H9 (cell line): ENCODE measurements around the gene SIGLEC9. TPM values are rescaled to one million over a fixed set of nuclear protein-coding genes. Genes with fewer than 3 reads are reported as not detected.

ENCODE experiments used
- DNase-seq: peaks from one replicate; pipeline ENCODE4 v3.0.0-alpha.2; 2017
- H2AFZ ChIP-seq: one replicate; pipeline ENCODE4 v1.6.1; 2013; ENCODE audit warnings: mild to moderate bottlenecking, low read length, control low read depth, moderate library complexity
- H2AK5ac ChIP-seq: 2 replicates; pipeline ENCODE4 v1.6.1; 2013; ENCODE audit warnings: low read length, control low read depth, mixed read lengths; ENCODE audit not compliant: insufficient read length
- H2BK120ac ChIP-seq: one replicate; pipeline ENCODE4 v1.6.1; 2013; ENCODE audit warnings: low read depth, mild to moderate bottlenecking, low read length, control low read depth, inconsistent platforms; ENCODE audit not compliant: poor library complexity, severe bottlenecking
- H2BK12ac ChIP-seq: 2 replicates; pipeline ENCODE4 v1.6.1; 2013; ENCODE audit warnings: low read length, control low read depth, mixed read lengths, low read depth; ENCODE audit not compliant: insufficient read length
- H2BK15ac ChIP-seq: 2 replicates; pipeline ENCODE4 v1.6.1; 2013; ENCODE audit warnings: low read depth, low read length, control low read depth
- H2BK20ac ChIP-seq: one replicate; pipeline ENCODE4 v1.6.1; 2013; ENCODE audit warnings: low read depth, mild to moderate bottlenecking, low read length, control low read depth, inconsistent platforms; ENCODE audit not compliant: poor library complexity, severe bottlenecking
- H2BK5ac ChIP-seq: 2 replicates; pipeline ENCODE4 v1.6.1; 2013; ENCODE audit warnings: low read length, control low read depth, mixed read lengths; ENCODE audit not compliant: insufficient read length
- H3K14ac ChIP-seq: 2 replicates; pipeline ENCODE4 v1.6.1; 2013; ENCODE audit warnings: low read length, control low read depth; ENCODE audit not compliant: insufficient read depth
- H3K18ac ChIP-seq: 2 replicates; pipeline ENCODE4 v1.6.1; 2013; ENCODE audit warnings: low read depth, mild to moderate bottlenecking, mixed read lengths, low read length, control low read depth; ENCODE audit not compliant: insufficient read length
- H3K23ac ChIP-seq: 2 replicates; pipeline ENCODE4 v1.6.1; 2013; ENCODE audit warnings: low read length, control low read depth, mixed read lengths, low read depth; ENCODE audit not compliant: insufficient read length
- H3K23me2 ChIP-seq: 2 replicates; pipeline ENCODE4 v1.6.1; 2013; ENCODE audit warnings: low read depth, mild to moderate bottlenecking, mixed read lengths, low read length, control low read depth; ENCODE audit not compliant: insufficient read length, poor library complexity, severe bottlenecking
- H3K27ac ChIP-seq: 2 replicates; pipeline ENCODE4 v1.5.1; 2013; ENCODE audit warnings: low read length, control low read depth, mixed read lengths, low read depth; ENCODE audit not compliant: insufficient read length
- H3K27me3 ChIP-seq: 2 replicates; pipeline ENCODE4 v1.6.1; 2013; ENCODE audit warnings: low read length, control low read depth, inconsistent platforms; ENCODE audit not compliant: insufficient read depth
- H3K4ac ChIP-seq: 2 replicates; pipeline ENCODE4 v1.6.1; 2013; ENCODE audit warnings: low read depth, mild to moderate bottlenecking, control low read depth, inconsistent platforms, low read length, moderate library complexity
- H3K4me1 ChIP-seq: 2 replicates; pipeline ENCODE4 v1.6.1; 2013; ENCODE audit warnings: low read length, control low read depth, inconsistent platforms; ENCODE audit not compliant: insufficient read depth
- H3K4me2 ChIP-seq: 2 replicates; pipeline ENCODE4 v1.6.1; 2013; ENCODE audit warnings: low read length, control low read depth, mixed read lengths; ENCODE audit not compliant: insufficient read length, insufficient read depth
- H3K56ac ChIP-seq: 2 replicates; pipeline ENCODE4 v1.6.1; 2013; ENCODE audit warnings: low read depth, mild to moderate bottlenecking, mixed read lengths, low read length, control low read depth; ENCODE audit not compliant: insufficient read length
- H3K79me1 ChIP-seq: 2 replicates; pipeline ENCODE4 v1.6.1; 2013; ENCODE audit warnings: low read depth, mild to moderate bottlenecking, moderate library complexity, low read length, control low read depth, inconsistent platforms; ENCODE audit not compliant: insufficient read depth, poor library complexity, severe bottlenecking
- H3K79me2 ChIP-seq: 2 replicates; pipeline ENCODE4 v1.6.1; 2013; ENCODE audit warnings: low read length, control low read depth, inconsistent platforms; ENCODE audit not compliant: insufficient read depth
- H3K9ac ChIP-seq: 2 replicates; pipeline ENCODE4 v1.6.1; 2013; ENCODE audit warnings: low read length, control low read depth, mixed read lengths; ENCODE audit not compliant: insufficient read length; ENCODE audit errors: extremely low read depth
- H3K9me3 ChIP-seq: one replicate; pipeline ENCODE4 v1.6.1; 2013; ENCODE audit warnings: low read depth, low read length, inconsistent platforms; ENCODE audit not compliant: control insufficient read depth
- H3T11ph ChIP-seq: one replicate; pipeline ENCODE4 v1.6.1; 2013; ENCODE audit warnings: mild to moderate bottlenecking, low read length, control low read depth, inconsistent platforms
- H4K20me1 ChIP-seq: one replicate; pipeline ENCODE4 v1.6.1; 2013; ENCODE audit not compliant: control insufficient read depth, insufficient read length, insufficient read depth
- H4K5ac ChIP-seq: 2 replicates; pipeline ENCODE4 v1.6.1; 2013; ENCODE audit warnings: low read depth, mild to moderate bottlenecking, mixed read lengths, low read length, control low read depth; ENCODE audit not compliant: insufficient read length
- H4K8ac ChIP-seq: replicated peaks from 2 replicates; pipeline ENCODE4 v1.6.1; 2013; ENCODE audit warnings: low read length, control low read depth, mixed read lengths, low read depth; ENCODE audit not compliant: insufficient read length
- H4K91ac ChIP-seq: 2 replicates; pipeline ENCODE4 v1.6.1; 2013; ENCODE audit warnings: low read depth, mild to moderate bottlenecking, moderate library complexity, mixed read lengths, low read length, control low read depth; ENCODE audit not compliant: insufficient read length
- H3K27ac Mint-ChIP-seq, 3 experiments: 2 replicates in 2 of 3; 3 replicates in 1 of 3; pipeline ENCODE4 v1.8.0; 2020 to 2021; ENCODE audit warnings: mixed read lengths in 3 of 3, mild to moderate bottlenecking in 1 of 3, moderate library complexity in 1 of 3
- H3K27me3 Mint-ChIP-seq: 2 replicates; pipeline ENCODE4 v1.8.0; 2021; ENCODE audit warnings: low read depth, mild to moderate bottlenecking, moderate library complexity, mixed read lengths
- H3K36me3 Mint-ChIP-seq, 3 experiments: 2 replicates in 2 of 3; 3 replicates in 1 of 3; pipeline ENCODE4 v1.8.0; 2020 to 2021; ENCODE audit warnings: low read depth in 3 of 3, mixed read lengths in 3 of 3; ENCODE audit not compliant: insufficient read depth in 1 of 3
- H3K4me1 Mint-ChIP-seq, 2 experiments: 2 replicates each; pipeline ENCODE4 v1.8.0; 2020; ENCODE audit warnings: mixed read lengths in 2 of 2
- H3K4me3 Mint-ChIP-seq, 2 experiments: 2 replicates in 1 of 2; 3 replicates in 1 of 2; pipeline ENCODE4 v1.8.0; 2020 to 2021; ENCODE audit warnings: mild to moderate bottlenecking in 2 of 2, mixed read lengths in 2 of 2, moderate library complexity in 1 of 2
- H3K9me3 Mint-ChIP-seq, 2 experiments: 2 replicates in 1 of 2; 3 replicates in 1 of 2; pipeline ENCODE4 v1.8.0; 2020; ENCODE audit warnings: mild to moderate bottlenecking in 2 of 2, mixed read lengths in 2 of 2, moderate library complexity in 1 of 2
- CTCF ChIP-seq: fragments of 200-600 bp; sonication (generic); conservative IDR thresholded peaks from 3 replicates; pipeline ENCODE4 v1.8.0; 2021; ENCODE audit warnings: antibody characterized with exemption, mild to moderate bottlenecking
- WGBS: extraction: QIAGEN DNeasy Blood & Tissue Kit; methylation state at CpG from one replicate; pipeline ENCODE4 v1.1.7; 2013; ENCODE audit warnings: missing lambda C conversion rate, low lambda C conversion rate, mixed read lengths; ENCODE audit not compliant: insufficient read length; ENCODE audit errors: extremely low coverage; 5-methylcytosine and 5-hydroxymethylcytosine counted together
- total RNA-seq: library from RNA; stranded (reverse); gene quantifications from 2 replicates; pipeline ENCODE4 v1.2.1, GENCODE V29; 2021

The SIGLEC9 gene
- total RNA-seq, 1 experiment from 2014 or later, result not detected

GRCh38 chr19:51128227-51128626 lies 3.5 kb downstream of the SIGLEC9 start:
- no peaks in the 10 kb centered on the region for H3K9me3 Mint-ChIP-seq
- H3K27me3 Mint-ChIP-seq, result peaks cover 36% of the 10 kb centered on the region
- no peak for DNase-seq
- H3K9ac ChIP-seq, result no peak overlapping the region
- H3K79me2 ChIP-seq, result no peaks in the 10 kb centered on the region
- TF ChIP-seq CTCF, result no peak
- H3K23me2 ChIP-seq, result no peaks in the 10 kb centered on the region
- H3K56ac ChIP-seq, result no peak overlapping the region
- no peak overlapping the region for H2BK15ac ChIP-seq
- no peak overlapping the region for H3K4ac ChIP-seq
- H2AK5ac ChIP-seq, result no peak overlapping the region
- H3K4me1 Mint-ChIP-seq, result peaks cover 0 to 3% of the 10 kb centered on the region in 2 experiments; a peak in 1 of 4 replicates
- H3K4me3 Mint-ChIP-seq, result no peak overlapping the region
- no peaks in the 10 kb centered on the region for H4K20me1 ChIP-seq
- H2BK5ac ChIP-seq, result no peak overlapping the region
- no peak overlapping the region for H3K14ac ChIP-seq
- no peak overlapping the region for H2BK20ac ChIP-seq
- H2AFZ ChIP-seq, result no peak overlapping the region
- no CpG with 5 or more reads among the region's 7 CpGs for WGBS
- no peak overlapping the region for H3K27ac Mint-ChIP-seq
- H3K4me2 ChIP-seq, result no peak overlapping the region
- no peaks in the 10 kb centered on the region for H3K4me1 ChIP-seq
- no peaks in the 10 kb centered on the region for H3K36me3 Mint-ChIP-seq
- no peak overlapping the region for H2BK120ac ChIP-seq
- no peak overlapping the region for H3T11ph ChIP-seq
- H3K9me3 ChIP-seq, result no peaks in the 10 kb centered on the region
- H4K5ac ChIP-seq, result no peak overlapping the region
- H3K27ac ChIP-seq, result no peak overlapping the region
- H3K23ac ChIP-seq, result no peak overlapping the region
- H4K8ac ChIP-seq, result no peak overlapping the region
- H4K91ac ChIP-seq, result no peak overlapping the region
- no peaks in the 10 kb centered on the region for H3K27me3 ChIP-seq
- H3K79me1 ChIP-seq, result no peaks in the 10 kb centered on the region
- H3K18ac ChIP-seq, result no peak overlapping the region
- H2BK12ac ChIP-seq, result no peak overlapping the region
